Naive thymus-derived CD4-positive, alpha-beta T cell (primary cell): Measurements from ENCODE around the gene DMD. TPM values are rescaled to one million over a fixed set of nuclear protein-coding genes. Genes with fewer than 3 reads are reported as not detected.
A peak's percentile ranks its signal among the peaks of the same experiment; 100 is the strongest.

Experiments used
- ATAC-seq: fragments of 150-1000 bp; cut with Tn5 transposase; 2 replicates; pipeline ENCODE4 v1.10.0; 2021; ENCODE audit warnings: mild to moderate bottlenecking, moderate library complexity
- CTCF ChIA-PET: fragments of 350-600 bp; sonication (Branson Sonifier 250); formaldehyde crosslinking; loops from one replicate; lab custom pipeline; 2021; ENCODE audit warnings: antibody characterized with exemption; lab: Charles Lee
- POLR2A ChIA-PET: fragments of 350-600 bp; sonication (Branson Sonifier 250); formaldehyde crosslinking; loops from one replicate; lab custom pipeline; 2021; ENCODE audit warnings: antibody characterized with exemption, inconsistent platforms; lab: Charles Lee
- DNase-seq, 9 donors: peaks; one replicate each; pipeline versions ENCODE4 v3.0.0 to v3.0.0-alpha.2; 2020 to 2022; ENCODE audit warnings: mixed read lengths in 1 of 9
- H3K27ac ChIP-seq: one replicate; pipeline ENCODE4 v1.7.0; 2013; ENCODE audit warnings: mild to moderate bottlenecking, low read depth, low read length, moderate library complexity
- H3K27me3 ChIP-seq, 2 donors: one replicate each; pipeline ENCODE4 v1.7.0; 2013; ENCODE audit warnings: low read length in 2 of 2, mild to moderate bottlenecking in 2 of 2, moderate library complexity in 2 of 2; ENCODE audit not compliant: control insufficient read depth in 2 of 2, insufficient read depth in 2 of 2
- H3K36me3 ChIP-seq, 3 experiments: 1 replicate in 2 of 3; 2 replicates in 1 of 3; pipeline ENCODE4 v1.7.0; 2013; ENCODE audit warnings: low read length in 3 of 3, mild to moderate bottlenecking in 3 of 3, moderate library complexity in 1 of 3; ENCODE audit not compliant: insufficient read depth in 3 of 3, control insufficient read depth in 2 of 3
- H3K4me1 ChIP-seq, 2 donors: one replicate each; pipeline ENCODE4 v1.7.0; 2013; ENCODE audit warnings: low read length in 2 of 2, mild to moderate bottlenecking in 2 of 2, moderate library complexity in 1 of 2; ENCODE audit not compliant: control insufficient read depth in 2 of 2, insufficient read depth in 2 of 2
- H3K4me3 ChIP-seq: 2 replicates; pipeline ENCODE4 v1.7.0; 2013; ENCODE audit warnings: mild to moderate bottlenecking, low read length
- H3K9me3 ChIP-seq, 3 experiments: 1 replicate in 2 of 3; 2 replicates in 1 of 3; pipeline ENCODE4 v1.7.0; 2013; ENCODE audit warnings: low read length in 3 of 3; ENCODE audit not compliant: control insufficient read depth in 2 of 3
- H3K27ac Mint-ChIP-seq, 9 donors: one replicate each; pipeline ENCODE4 v1.8.0; 2020 to 2022; ENCODE audit warnings: mixed read lengths in 9 of 9, mild to moderate bottlenecking in 8 of 9, moderate library complexity in 5 of 9, inconsistent platforms in 2 of 9
- H3K27me3 Mint-ChIP-seq, 5 donors: one replicate each; pipeline ENCODE4 v1.8.0; 2021 to 2022; ENCODE audit warnings: mixed read lengths in 5 of 5, mild to moderate bottlenecking in 1 of 5
- H3K36me3 Mint-ChIP-seq, 5 donors: one replicate each; pipeline ENCODE4 v1.8.0; 2020 to 2022; ENCODE audit warnings: mixed read lengths in 5 of 5, mild to moderate bottlenecking in 3 of 5, inconsistent platforms in 1 of 5
- H3K4me1 Mint-ChIP-seq, 7 donors: one replicate each; pipeline ENCODE4 v1.8.0; 2020 to 2022; ENCODE audit warnings: mixed read lengths in 7 of 7, mild to moderate bottlenecking in 3 of 7, inconsistent platforms in 1 of 7
- H3K4me3 Mint-ChIP-seq, 10 donors: one replicate each; pipeline ENCODE4 v1.8.0; 2020 to 2022; ENCODE audit warnings: mild to moderate bottlenecking in 10 of 10, mixed read lengths in 10 of 10, moderate library complexity in 6 of 10, inconsistent platforms in 2 of 10
- H3K9me3 Mint-ChIP-seq, 11 donors: one replicate each; pipeline ENCODE4 v1.8.0; 2020 to 2022; ENCODE audit warnings: mixed read lengths in 11 of 11, mild to moderate bottlenecking in 4 of 11, inconsistent platforms in 1 of 11, moderate library complexity in 1 of 11
- intact Hi-C, 2 donors: fragments of 100-400 bp; cut with micrococcal nuclease; formaldehyde crosslinking; loops; one replicate each; pipeline ENCODE4 v1.15.1; 2023
- polyA plus RNA-seq, 2 donors: library from polyadenylated mRNA; unstranded; fragments of 300-500 nt; fragmentation: Illumina TruSeq; gene quantifications; one replicate each; pipeline ENCODE4 v1.2.3, GENCODE V29; 2021
- total RNA-seq, 6 experiments: library from RNA in 5 of 6; stranded (reverse) in 5 of 6; gene quantifications; 1 replicate in 5 of 6; 2 replicates in 1 of 6; pipeline ENCODE4 v1.2.3 and lab custom pipeline; 2021 to 2026

The DMD gene
- total and polyA plus RNA-seq, 7 experiments from 2014 or later, result 0.02 to 4.9 (median 0.28) TPM; not detected in 3

GRCh38 chrX:31154946-31155345, 2056.4 kb downstream of the DMD start:
- intact Hi-C loops, result no loop called here
- Histone ChIP-seq H3K36me3 (no peaks in the 10 kb centered on the region), H3K27me3 (no peaks in the 10 kb centered on the region), H3K4me1 (no peaks in the 10 kb centered on the region), H3K27ac (no peak overlapping the region), H3K9me3 (no peaks in the 10 kb centered on the region), H3K4me3 (no peak overlapping the region)
- no peak overlapping the region for H3K4me3 Mint-ChIP-seq
- no peaks in the 10 kb centered on the region for H3K27me3 Mint-ChIP-seq
- DNase-seq (no peak), ATAC-seq (no peak)
- ChIA-PET CTCF (no interaction called here), POLR2A (no interaction called here)
- no peaks in the 10 kb centered on the region for H3K4me1 Mint-ChIP-seq
- H3K36me3 Mint-ChIP-seq, result no peaks in the 10 kb centered on the region
- H3K9me3 Mint-ChIP-seq, result peaks cover 0 to 1% (median 0%) of the 10 kb centered on the region in 11 donors
- H3K27ac Mint-ChIP-seq, result no peak overlapping the region

- H3K27ac ChIP-seq, result no peak overlapping the region
- Mint-ChIP-seq H3K4me1 (no peaks in the 10 kb centered on the region), H3K36me3 (no peaks in the 10 kb centered on the region), H3K9me3 (no peaks in the 10 kb centered on the region), H3K27me3 (no peaks in the 10 kb centered on the region), H3K4me3 (no peak overlapping the region), H3K27ac (no peak overlapping the region)
- DNase-seq, result no peak
- no peak overlapping the region for H3K4me3 ChIP-seq
- no peaks in the 10 kb centered on the region for H3K9me3 ChIP-seq
- H3K36me3 ChIP-seq, result no peaks in the 10 kb centered on the region
- POLR2A ChIA-PET, result no interaction called here
- no peaks in the 10 kb centered on the region for H3K4me1 ChIP-seq
- H3K27me3 ChIP-seq, result no peaks in the 10 kb centered on the region
- no peak for ATAC-seq
- intact Hi-C loops, result no loop called here
- CTCF ChIA-PET, result no interaction called here
Observed at GRCh38 chrX:31153475-31154047, 2057.8 kb downstream of the DMD start.

- H3K27ac ChIP-seq, result no peak overlapping the region
- H3K4me3 Mint-ChIP-seq, result no peak overlapping the region
- no peak for ATAC-seq
- no peaks in the 10 kb centered on the region for H3K36me3 ChIP-seq
- H3K4me3 ChIP-seq, result no peak overlapping the region
- DNase-seq, result no peak
- no peaks in the 10 kb centered on the region for H3K27me3 ChIP-seq
- peaks cover 0 to 4% (median 0%) of the 10 kb centered on the region in 11 donors for H3K9me3 Mint-ChIP-seq
- no peaks in the 10 kb centered on the region for H3K27me3 Mint-ChIP-seq
- ChIA-PET CTCF (no interaction called here), POLR2A (no interaction called here)
- no peaks in the 10 kb centered on the region for H3K4me1 Mint-ChIP-seq
- no peaks in the 10 kb centered on the region for H3K9me3 ChIP-seq
- intact Hi-C loops, result no loop called here
- H3K4me1 ChIP-seq, result no peaks in the 10 kb centered on the region
- no peak overlapping the region for H3K27ac Mint-ChIP-seq
- peaks cover 0 to 9% (median 0%) of the 10 kb centered on the region in 5 donors for H3K36me3 Mint-ChIP-seq
Observed at GRCh38 chrX:31147175-31147574, 2064.2 kb downstream of the DMD start.

- Mint-ChIP-seq H3K4me3 (no peak overlapping the region), H3K4me1 (peaks cover 0 to 14% (median 13%) of the 10 kb centered on the region in 7 donors), H3K36me3 (peaks cover 0 to 9% (median 0%) of the 10 kb centered on the region in 5 donors), H3K9me3 (peaks cover 0 to 9% (median 2%) of the 10 kb centered on the region in 11 donors), H3K27ac (no peak overlapping the region), H3K27me3 (peaks cover 0 to 3% (median 0%) of the 10 kb centered on the region in 5 donors)
- intact Hi-C loops, result loop anchor here in 1 of 2 donors (5.0 kb wide), 1 partner anchor 38 kb away; no protein-coding TSS in a partner anchor
- ChIA-PET CTCF (no interaction called here), POLR2A (no interaction called here)
- Histone ChIP-seq H3K4me1 (no peaks in the 10 kb centered on the region), H3K4me3 (no peak overlapping the region), H3K36me3 (no peaks in the 10 kb centered on the region), H3K27me3 (no peaks in the 10 kb centered on the region), H3K27ac (no peak overlapping the region), H3K9me3 (no peaks in the 10 kb centered on the region)
- DNase-seq (no peak), ATAC-seq (no peak)
Observed at GRCh38 chrX:31139961-31140360, 2071.4 kb downstream of the DMD start.

GRCh38 chrX:31138124-31138523, 2073.2 kb downstream of the DMD start:
- Mint-ChIP-seq H3K9me3 (peaks cover 0 to 9% (median 2%) of the 10 kb centered on the region in 11 donors), H3K27me3 (peaks cover 0 to 3% (median 0%) of the 10 kb centered on the region in 5 donors), H3K4me3 (no peak overlapping the region), H3K27ac (no peak overlapping the region), H3K36me3 (peaks cover 0 to 4% (median 0%) of the 10 kb centered on the region in 5 donors), H3K4me1 (peaks cover 0 to 14% (median 13%) of the 10 kb centered on the region in 7 donors)
- DNase-seq (no peak), ATAC-seq (no peak)
- Histone ChIP-seq H3K4me1 (no peaks in the 10 kb centered on the region), H3K27ac (no peak overlapping the region), H3K4me3 (no peak overlapping the region), H3K27me3 (no peaks in the 10 kb centered on the region), H3K36me3 (no peaks in the 10 kb centered on the region), H3K9me3 (no peaks in the 10 kb centered on the region)
- intact Hi-C loops, result loop anchor here in 1 of 2 donors (5.0 kb wide), 1 partner anchor 36 kb away; no protein-coding TSS in a partner anchor
- ChIA-PET POLR2A (no interaction called here), CTCF (no interaction called here)

GRCh38 chrX:31136144-31136611, 2075.2 kb downstream of the DMD start:
- H3K4me1 ChIP-seq, result no peaks in the 10 kb centered on the region
- H3K9me3 Mint-ChIP-seq, result peaks cover 0 to 9% (median 2%) of the 10 kb centered on the region in 11 donors
- H3K27ac Mint-ChIP-seq, result peak overlapping the region in 3 of 9 donors; percentile 22 to 70 (median 41)
- no peak overlapping the region for H3K4me3 ChIP-seq
- H3K36me3 Mint-ChIP-seq, result peaks cover 0 to 3% (median 0%) of the 10 kb centered on the region in 5 donors
- ATAC-seq, result no peak
- no peaks in the 10 kb centered on the region for H3K36me3 ChIP-seq
- no peaks in the 10 kb centered on the region for H3K9me3 ChIP-seq
- intact Hi-C loops, result loop anchor here in 1 of 2 donors (5.0 kb wide), 1 partner anchor 34 kb away; no protein-coding TSS in a partner anchor
- peak overlapping the region in 8 of 10 donors; percentile 48 to 83 (median 62) for H3K4me3 Mint-ChIP-seq
- H3K27me3 ChIP-seq, result no peaks in the 10 kb centered on the region
- ChIA-PET CTCF (no interaction called here), POLR2A (no interaction called here)
- no peak overlapping the region for H3K27ac ChIP-seq
- peaks cover 0 to 3% (median 0%) of the 10 kb centered on the region in 5 donors for H3K27me3 Mint-ChIP-seq
- peaks cover 0 to 14% (median 13%) of the 10 kb centered on the region in 7 donors for H3K4me1 Mint-ChIP-seq
- DNase-seq, result no peak

- intact Hi-C loops, result no loop called here
- no peaks in the 10 kb centered on the region for H3K27me3 ChIP-seq
- peaks cover 0 to 4% (median 0%) of the 10 kb centered on the region in 11 donors for H3K9me3 Mint-ChIP-seq
- no peak overlapping the region for H3K4me3 ChIP-seq
- DNase-seq (no peak), ATAC-seq (no peak)
- no peaks in the 10 kb centered on the region for H3K9me3 ChIP-seq
- no peaks in the 10 kb centered on the region for H3K36me3 ChIP-seq
- H3K27me3 Mint-ChIP-seq, result peaks cover 0 to 6% (median 0%) of the 10 kb centered on the region in 5 donors
- no peaks in the 10 kb centered on the region for H3K4me1 ChIP-seq
- peaks cover 0 to 14% (median 13%) of the 10 kb centered on the region in 7 donors for H3K4me1 Mint-ChIP-seq
- peaks cover 0 to 3% (median 0%) of the 10 kb centered on the region in 5 donors for H3K36me3 Mint-ChIP-seq
- POLR2A ChIA-PET, result no interaction called here
- no peak overlapping the region for H3K27ac ChIP-seq
- no peak overlapping the region for H3K4me3 Mint-ChIP-seq
- CTCF ChIA-PET, result no interaction called here
- no peak overlapping the region for H3K27ac Mint-ChIP-seq
Observed at GRCh38 chrX:31132821-31133241, 2078.5 kb downstream of the DMD start.
